Measurements from ENCODE around the gene PCYT1A.
"Not testable (repeated sequence)": the region's sequence is repeated elsewhere in the genome, so short reads cannot be mapped to it uniquely, and the experiment has no call there.

Gene PCYT1A

DNA sequence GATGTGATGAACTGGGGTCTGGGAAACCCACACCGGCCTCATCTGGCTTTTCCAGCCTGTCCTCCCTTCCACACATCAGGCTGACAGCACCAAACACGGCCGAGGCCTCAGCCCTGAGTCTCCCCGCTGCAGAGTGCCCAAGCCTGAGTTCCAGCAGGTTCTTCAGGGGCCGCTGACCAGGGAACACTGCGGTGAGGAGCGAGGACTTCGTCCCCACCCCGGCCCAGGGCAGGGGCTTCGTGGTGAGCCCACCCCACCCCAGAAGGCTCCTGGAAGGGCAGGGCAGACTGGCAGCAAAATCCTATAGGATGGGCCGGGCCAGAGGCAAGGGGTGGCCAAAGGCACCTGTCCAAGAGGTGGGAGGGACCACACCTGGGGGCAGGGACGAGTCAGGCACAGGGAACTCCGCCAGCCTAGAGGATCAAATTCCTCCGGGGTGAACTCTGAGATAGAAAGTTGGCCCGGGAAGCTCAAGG is 71.4 kb downstream of the PCYT1A start, which contains the start of gene SLC51A:
SLC51A (plus strand) TSS at position 446 of the 476 bp plus-strand sequence. CDS start 179 bp downstream, outside the sequence.
- no peak for DNase-seq (ENCODE audit: low spot score)
- in situ Hi-C loops (cut with MboI; ENCODE audit: low sequenced_read_pairs, unreplicated experiment), result no loop called here
- no peak for TF ChIP-seq CTCF (IDR thresholded peaks at IDR 0.05; ENCODE audit: borderline replicate concordance, control extremely low read depth, extremely low read depth, insufficient read depth, missing control alignments)

GRCh38 chr3:196215493-196216020 is 72.0 kb downstream of the PCYT1A start:
- no peak for DNase-seq (ENCODE audit: low spot score)
- no peak for TF ChIP-seq CTCF (IDR thresholded peaks at IDR 0.05; ENCODE audit: borderline replicate concordance, control extremely low read depth, extremely low read depth, insufficient read depth, missing control alignments)
- in situ Hi-C loops (cut with MboI; ENCODE audit: low sequenced_read_pairs, unreplicated experiment), result no loop called here

DNA sequence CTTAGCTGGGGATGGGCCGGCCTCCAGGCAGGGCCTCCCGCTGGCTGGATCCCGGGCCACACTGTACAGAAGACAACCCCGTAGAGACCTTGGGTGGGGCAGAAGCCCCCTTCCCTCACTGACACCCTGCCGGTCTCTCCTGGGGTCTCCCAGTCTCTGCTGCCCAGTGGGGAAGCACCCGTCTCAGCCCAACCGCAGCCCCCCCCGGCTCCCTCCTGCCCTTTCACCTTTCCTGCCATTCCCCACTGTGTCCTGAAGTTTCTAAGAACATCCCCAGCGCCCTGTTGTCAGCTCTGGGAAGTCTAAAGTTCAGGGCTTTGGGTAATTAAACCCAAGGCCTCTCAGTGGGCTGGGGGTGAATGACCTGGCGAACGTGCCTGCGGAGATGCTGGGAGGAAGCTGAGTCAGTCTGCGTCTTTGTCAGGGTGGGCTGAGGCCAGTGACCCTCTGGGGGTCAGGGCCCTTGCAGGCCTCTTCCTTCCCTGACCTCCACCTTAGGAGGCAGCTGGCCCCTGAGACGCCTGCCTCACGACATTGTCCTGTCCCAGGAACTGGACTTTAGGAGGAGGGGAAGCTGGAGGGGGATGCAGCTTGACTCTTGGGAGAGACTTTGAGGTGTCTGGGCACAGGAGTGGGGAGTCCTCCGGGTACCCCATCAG is 72.6 kb downstream of the PCYT1A start:
- TF ChIP-seq CTCF (IDR thresholded peaks at IDR 0.05; ENCODE audit: borderline replicate concordance, control extremely low read depth, extremely low read depth, insufficient read depth, missing control alignments), result no peak
- DNase-seq (ENCODE audit: low spot score), result no peak
- in situ Hi-C loops (cut with MboI; ENCODE audit: low sequenced_read_pairs, unreplicated experiment), result no loop called here

DNA sequence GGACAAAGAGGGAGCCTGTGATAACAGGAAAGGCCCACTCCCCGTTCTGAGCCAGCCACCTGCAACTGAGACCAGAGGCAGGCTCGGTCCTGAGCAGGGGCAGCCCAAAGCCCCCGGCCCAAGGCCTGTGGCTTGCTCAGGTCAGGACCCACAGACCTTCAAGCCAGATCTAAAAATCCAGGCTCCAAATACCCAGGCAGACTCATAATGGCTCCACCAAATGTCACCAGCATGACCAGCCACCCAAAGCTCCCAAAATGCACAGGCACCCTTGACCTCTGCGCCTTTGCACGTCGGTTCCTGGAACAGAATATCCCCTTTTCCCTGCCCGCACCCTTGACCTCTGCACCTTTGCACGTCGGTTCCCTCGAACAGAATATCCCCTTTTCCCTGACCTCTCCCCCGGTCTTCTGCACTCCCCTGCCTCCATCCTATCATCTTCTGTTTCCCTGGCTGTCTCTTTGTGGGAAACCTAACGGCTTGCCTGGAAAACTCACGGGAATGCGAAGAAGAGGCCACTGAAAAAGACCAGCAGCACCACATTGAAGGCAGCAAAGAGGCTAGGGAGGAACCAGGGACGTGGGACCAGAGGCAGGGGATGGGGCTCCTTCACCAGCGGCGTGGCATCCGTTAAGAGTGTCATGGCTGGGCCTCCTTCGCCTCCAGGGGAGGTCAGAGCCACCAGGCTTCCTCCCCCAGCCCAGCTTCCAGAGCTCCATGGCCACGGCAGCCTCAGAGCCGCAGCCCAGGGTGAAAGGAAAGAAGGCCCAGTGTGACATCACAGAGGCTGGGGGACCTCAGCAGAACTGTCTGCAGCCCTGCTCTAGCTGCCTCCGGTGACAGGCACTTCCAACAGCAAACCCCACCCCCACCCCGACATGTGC is 76.6 kb downstream of the PCYT1A start, which contains the start of gene ZDHHC19:
ZDHHC19 (minus strand) TSS at position 728 of the 884 bp plus-strand sequence; CDS start at position 643, 85 bp downstream.
- in situ Hi-C loops (cut with MboI; ENCODE audit: low sequenced_read_pairs, unreplicated experiment), result no loop called here
- no peak for TF ChIP-seq CTCF (IDR thresholded peaks at IDR 0.05; ENCODE audit: borderline replicate concordance, control extremely low read depth, extremely low read depth, insufficient read depth, missing control alignments)

GRCh38 chr3:196209944-196210672 is 77.4 kb downstream of the PCYT1A start:
- in situ Hi-C loops (cut with MboI; ENCODE audit: low sequenced_read_pairs, unreplicated experiment); DNase-seq (ENCODE audit: low spot score): not testable (repeated sequence)

More for the DNA sequence above, 76.6 kb downstream of the PCYT1A start, which contains the start of gene ZDHHC19:
- no peak for DNase-seq (ENCODE audit: low spot score)

GRCh38 chr3:196208942-196209695 is 78.4 kb downstream of the PCYT1A start:
- in situ Hi-C loops (cut with MboI; ENCODE audit: low sequenced_read_pairs, unreplicated experiment), result no loop called here
- DNase-seq (ENCODE audit: low spot score), result no peak
- no peak for TF ChIP-seq CTCF (IDR thresholded peaks at IDR 0.05; ENCODE audit: borderline replicate concordance, control extremely low read depth, extremely low read depth, insufficient read depth, missing control alignments)
